ENCODE results near the gene TBCK.

DNA sequence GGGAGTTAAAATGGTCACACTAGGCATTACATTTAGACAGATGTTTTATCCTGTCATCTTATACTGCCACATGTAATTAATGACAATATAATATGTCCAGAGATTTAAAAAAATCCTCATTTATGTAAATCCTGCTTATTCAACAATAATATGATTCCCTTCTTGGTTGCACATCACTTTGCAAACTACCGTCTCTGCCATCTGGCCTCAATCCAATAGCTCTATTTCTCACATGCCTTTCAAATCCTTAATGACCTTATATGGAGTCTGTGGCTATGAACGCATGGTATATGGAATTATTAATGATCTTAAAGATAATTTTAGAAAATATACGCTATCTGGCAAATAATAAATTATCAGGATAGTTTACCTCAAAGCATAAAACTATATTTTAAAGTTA, 276.2 kb downstream of the TBCK start:
- TF ChIP-seq, protein P1, sequence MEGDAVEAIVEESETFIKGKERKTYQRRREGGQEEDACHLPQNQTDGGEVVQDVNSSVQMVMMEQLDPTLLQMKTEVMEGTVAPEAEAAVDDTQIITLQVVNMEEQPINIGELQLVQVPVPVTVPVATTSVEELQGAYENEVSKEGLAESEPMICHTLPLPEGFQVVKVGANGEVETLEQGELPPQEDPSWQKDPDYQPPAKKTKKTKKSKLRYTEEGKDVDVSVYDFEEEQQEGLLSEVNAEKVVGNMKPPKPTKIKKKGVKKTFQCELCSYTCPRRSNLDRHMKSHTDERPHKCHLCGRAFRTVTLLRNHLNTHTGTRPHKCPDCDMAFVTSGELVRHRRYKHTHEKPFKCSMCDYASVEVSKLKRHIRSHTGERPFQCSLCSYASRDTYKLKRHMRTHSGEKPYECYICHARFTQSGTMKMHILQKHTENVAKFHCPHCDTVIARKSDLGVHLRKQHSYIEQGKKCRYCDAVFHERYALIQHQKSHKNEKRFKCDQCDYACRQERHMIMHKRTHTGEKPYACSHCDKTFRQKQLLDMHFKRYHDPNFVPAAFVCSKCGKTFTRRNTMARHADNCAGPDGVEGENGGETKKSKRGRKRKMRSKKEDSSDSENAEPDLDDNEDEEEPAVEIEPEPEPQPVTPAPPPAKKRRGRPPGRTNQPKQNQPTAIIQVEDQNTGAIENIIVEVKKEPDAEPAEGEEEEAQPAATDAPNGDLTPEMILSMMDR (conservative IDR thresholded peaks at IDR 0.05; ENCODE audit: low read length), result no peak
- TF ChIP-seq EZH2phosphoT487 (IDR thresholded peaks at IDR 0.05; ENCODE audit: borderline replicate concordance), result no peak

Data from Loucy (cell line).